ENCODE results near the gene MCF2L.

- no peak for TF ChIP-seq CTCF (IDR thresholded peaks at IDR 0.05)
- TF ChIP-seq POLR2A (IDR thresholded peaks at IDR 0.05) = no peak
Observed at GRCh38 chr13:113126265-113127150, 157.5 kb downstream of the MCF2L start.
